NAMALWA (cell line): ENCODE data around the gene LIMS2.

Experiments
- DNase-seq: peaks from one replicate; pipeline ENCODE4 v3.0.0-alpha.2; 2015; ENCODE audit warnings: low spot score

LIMS2 gene

DNA sequence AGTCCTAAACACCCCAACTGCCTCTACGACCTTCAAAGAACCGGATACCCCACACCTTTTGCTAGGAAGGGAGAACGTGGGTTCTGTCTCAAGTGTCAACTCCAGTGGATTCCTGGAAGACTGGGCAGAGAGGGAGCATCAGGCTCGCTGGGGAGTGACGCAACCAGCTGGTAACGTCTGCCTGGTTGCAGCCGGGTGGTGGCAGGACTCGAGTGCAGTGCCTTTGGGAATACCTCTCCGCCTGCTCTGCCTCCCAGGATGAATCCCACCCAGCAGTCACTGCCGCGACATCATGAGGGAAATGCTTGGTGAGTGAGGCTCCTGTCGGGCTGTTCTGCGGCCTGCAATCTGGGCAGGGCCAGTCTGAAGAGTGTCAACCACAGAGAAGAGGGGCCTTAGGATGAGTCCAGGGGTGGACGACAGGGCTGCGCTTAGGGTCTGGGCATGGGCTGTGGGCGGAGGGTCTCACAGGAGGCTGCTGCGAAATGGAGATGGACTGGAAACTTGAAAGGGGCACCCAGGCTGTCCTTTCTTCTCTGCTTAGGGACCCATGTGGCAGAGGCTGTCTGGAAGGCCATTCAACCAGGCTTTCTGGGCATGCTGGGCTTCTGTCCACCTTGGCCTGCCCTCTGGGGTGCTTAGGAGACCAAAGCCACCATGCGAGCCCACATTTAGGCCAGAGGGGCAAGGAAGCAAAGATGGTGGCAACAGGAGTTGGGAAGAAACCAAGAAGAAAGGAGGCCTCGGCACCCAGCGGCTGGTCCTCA, 16.5 kb downstream of the LIMS2 start:
- DNase-seq = no peak

DNA sequence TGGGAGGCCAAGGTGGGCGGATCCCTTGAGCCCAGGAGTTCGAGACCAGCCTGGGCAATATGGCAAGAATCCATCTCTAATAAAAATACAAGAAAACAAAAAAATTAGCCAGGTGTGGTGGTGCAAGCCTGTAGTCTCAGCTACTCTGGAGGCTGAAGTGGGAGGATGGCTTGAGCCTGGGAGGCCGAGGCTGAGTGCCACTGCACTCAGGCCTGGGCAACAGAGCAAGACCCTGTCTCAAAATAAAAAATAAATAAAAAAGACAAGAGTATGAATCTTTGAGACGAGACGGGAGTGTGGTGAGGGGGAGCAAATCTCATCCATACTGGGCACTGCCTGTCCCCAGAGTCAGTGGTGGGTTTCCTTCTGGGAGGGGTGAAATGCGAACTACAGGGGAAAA, 17.2 kb downstream of the LIMS2 start:
- no peak for DNase-seq

DNA sequence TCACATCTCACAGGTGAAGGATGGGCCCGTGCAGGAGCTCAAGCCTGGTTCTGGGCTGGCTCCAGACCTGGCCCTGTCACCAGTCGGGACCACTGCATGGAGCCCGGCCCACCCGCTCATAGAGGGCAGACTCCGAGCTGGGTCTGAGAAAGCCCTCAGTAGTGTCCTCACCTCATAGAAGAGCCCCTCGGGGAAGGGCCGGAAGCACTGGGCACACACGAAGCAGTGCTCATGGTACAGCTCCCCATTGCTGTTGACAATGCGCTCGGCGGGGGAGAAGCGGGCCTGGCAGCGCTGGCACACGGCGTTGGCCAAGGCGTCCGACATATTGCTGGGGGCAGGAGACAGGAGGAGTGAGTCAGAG, 18.1 kb downstream of the LIMS2 start:
- DNase-seq = no peak

DNA sequence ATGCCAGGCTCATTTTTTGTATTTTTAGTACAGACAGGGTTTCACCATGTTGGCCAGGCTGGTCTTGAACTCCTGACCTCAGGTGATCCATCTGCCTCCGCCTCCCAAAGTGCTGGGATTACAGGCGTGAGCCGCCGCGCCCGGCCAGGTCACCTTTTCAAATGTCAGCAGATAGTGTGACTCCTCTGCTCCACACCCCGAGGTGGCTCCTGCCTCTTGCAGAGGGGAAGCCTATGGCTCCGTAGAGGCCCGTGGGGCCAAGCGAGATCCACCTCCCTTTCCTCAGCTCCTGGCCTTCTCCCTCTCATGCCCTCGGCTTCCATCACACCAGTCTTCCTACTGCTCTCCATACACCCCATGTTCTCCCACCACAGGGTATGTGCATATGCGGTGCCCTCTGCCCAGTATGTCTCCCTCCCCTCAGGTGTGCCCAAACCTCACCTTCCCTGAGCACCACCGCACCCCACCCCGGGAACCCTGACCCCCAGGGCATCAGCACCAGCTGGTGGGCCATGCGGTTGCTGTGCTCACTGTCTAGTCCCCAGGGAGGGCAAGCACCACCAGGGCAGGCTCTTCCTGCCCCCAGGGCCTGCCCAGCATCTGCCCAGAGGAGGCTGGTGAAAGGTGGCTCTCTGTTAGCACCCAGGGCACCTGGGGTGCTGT, 18.6 kb downstream of the LIMS2 start:
- DNase-seq = no peak

DNA sequence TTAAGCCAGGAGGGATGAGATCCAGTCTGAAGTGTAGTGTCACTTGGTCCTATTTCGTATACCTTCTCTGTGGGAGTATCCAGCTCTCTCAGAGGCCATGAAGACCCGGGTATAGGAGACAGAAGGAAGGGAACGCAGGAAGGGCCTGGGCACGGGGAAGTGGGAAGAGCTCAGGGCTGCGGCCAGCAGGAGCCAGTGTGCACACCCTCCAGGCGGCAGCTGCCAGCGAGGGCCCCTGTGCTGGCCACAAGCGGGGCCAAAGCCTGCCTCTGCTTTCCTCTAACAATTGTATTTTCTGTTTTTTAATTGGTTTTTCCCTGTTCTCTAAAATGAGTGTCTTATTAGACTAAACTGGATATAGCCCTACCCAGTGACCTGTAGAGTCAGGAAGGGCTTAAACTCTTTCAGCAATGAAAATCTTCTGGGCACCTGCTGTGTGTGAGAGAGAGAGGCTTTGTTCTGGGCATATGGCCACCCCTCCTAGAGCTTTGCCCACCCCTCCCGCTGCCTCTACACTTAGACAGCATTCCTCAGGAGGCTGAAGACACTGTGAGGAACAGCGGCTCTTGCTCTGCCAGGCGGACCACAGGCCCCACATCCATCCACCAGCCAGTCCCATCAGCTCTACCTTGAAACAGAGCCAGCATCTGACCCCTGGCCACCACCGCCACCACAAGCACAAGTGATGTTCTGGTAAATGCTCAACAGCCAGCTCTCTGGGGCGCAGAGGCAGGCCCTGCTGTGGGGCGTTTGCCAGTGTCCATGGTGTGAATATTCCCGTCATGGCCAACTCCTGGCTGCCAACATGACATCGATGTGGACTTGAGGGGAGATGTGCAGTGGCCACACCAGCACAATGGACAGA, 19.9 kb downstream of the LIMS2 start:
- DNase-seq = no peak

DNA sequence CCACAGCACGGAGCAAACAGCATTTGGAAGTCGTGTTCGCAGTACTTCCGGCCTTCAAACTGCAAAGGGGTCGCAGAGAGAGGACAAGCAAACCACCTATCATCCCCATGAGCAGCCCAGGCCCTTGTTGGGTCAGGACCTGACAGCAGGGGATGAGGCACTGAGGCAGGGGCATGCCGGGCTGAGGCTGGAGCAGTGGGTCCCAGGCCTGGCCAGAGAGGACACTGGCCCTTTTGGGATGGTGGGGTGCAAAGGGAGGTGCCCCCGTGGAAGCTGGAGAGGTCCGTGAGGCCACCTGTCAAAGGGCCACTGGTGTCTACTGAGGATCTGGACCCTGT, 20.5 kb downstream of the LIMS2 start:
- no peak for DNase-seq

DNA sequence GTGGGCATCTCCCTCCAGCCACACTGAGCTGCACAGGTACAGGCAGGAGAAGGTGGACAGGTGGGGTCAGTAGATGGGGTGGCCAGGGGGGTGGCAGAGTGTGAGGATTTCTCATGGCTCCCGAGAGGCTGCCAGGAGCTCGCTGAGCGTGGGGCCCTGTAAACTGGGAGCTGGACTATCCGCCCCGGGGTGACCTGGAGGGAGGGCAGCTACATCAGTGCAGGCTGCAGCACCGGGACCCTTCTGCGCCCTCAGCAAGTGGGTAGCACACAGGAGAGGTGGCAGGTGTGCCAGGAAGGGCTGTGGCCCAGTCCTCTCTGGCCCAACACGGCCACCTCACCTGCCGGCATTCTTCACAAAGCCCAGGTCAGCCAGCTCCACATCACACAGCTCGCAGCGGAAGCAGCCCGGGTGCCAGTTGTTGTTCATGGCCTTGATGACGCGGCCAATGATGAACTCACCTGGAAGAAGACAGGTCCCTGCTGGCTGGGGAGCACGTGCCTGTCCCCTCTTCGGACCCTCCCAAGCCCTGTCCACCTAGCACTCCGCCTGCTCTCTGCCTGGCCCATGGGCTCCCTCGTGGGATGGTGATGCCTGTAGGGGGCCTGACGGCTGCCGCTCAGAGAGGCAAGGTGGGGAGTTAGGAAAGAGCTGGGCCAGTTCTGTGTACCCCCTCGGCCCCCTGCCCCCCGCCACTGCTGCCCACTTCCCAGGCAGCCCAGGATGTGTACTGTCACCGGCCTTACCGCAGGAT, 21.1 kb downstream of the LIMS2 start:
- no peak for DNase-seq

DNA sequence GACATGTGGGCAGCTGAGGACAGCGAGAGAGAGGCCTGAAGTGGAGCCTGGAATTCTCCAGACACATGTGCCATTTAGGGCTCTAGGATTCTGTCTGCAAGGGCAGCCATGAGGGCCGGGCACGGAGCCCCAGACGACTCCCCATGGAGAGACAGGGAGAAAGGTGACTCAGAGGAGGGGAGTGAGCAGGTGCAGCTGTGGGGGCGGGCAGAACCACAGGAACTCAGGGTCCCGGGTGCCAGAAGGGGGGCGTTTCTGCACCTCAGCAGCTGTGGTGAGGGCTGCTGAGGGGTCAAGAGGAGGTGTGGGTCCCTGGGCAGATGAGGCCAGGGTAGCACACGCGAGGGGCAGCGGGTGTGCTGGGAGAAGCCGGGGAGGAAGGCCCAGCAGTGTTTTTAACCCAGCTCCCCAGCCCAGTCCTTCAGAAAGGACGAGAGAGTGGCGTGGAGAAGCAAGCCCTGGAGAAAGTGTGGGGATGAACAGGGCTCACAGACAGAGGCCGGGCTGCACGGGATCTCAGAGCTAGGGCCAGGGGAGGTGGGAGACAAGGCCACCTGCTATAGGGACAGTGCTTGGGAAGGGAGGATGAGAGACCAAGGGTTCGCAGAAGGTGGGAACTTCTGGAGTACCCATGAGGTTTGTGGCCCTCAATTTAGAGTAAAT, 21.8 kb downstream of the LIMS2 start:
- no peak for DNase-seq

DNA sequence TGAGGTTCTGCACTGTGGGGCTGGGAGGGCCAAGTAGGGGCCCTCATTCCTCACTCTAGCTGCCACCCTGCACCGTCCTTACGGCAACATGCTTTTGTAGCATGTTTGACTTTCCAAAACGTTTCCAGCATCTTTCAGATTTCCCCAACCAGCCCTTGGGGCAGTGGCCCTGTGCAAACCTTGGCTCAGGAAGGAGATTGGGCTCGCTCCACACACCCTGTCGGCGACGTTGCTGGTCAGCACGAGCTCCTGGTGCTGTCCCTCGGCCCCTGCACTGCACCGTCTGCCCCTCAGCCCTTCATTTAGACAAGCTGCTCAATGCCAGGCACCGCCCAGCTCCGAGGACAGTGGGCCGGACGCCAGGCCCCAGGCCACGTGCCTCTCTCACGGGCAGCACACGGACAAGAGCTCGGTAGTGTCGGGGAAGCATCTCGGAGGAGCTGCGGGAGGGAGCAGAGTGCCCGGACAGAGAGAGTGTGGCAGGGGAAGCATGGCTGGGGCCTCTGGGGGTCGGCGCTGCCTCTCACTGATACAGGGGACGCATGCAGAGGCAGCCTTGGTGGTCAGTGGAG, 22.5 kb downstream of the LIMS2 start:
- no peak for DNase-seq

DNA sequence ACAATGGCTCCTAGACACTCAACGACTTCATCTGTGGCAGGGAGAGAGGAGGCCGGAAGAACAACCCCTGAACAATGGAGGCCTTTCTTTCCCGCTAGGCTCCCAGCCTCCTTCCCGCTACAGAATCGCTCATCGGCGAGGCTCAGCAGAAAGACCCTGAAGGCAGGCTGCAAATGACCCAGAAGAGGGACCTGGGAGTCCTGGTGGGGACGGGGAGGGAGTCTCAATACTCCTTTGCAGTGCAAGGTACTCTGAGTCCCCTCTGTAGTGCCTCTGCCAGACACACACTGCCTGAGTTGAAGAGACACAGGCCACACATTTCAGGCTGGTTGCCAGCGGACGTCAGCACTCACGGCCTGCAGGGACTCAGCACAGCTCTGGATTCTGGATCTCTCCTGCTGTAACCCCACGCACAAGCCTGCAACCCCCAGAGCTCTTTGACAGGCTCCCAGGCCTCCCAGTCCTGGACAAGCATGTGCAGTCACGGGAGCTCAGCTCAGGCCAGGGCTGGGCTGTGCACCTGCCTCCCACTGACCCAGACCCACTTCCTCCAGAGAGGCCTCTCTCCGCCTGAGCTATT, 23.3 kb downstream of the LIMS2 start:
- peak; percentile 53 for DNase-seq

DNA sequence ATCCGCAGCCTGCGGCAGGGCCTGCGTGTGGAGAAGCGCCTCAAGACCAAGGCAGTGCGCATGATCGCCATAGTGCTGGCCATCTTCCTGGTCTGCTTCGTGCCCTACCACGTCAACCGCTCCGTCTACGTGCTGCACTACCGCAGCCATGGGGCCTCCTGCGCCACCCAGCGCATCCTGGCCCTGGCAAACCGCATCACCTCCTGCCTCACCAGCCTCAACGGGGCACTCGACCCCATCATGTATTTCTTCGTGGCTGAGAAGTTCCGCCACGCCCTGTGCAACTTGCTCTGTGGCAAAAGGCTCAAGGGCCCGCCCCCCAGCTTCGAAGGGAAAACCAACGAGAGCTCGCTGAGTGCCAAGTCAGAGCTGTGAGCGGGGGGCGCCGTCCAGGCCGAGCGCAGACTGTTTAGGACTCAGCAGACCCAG, 23.9 kb downstream of the LIMS2 start:
- no peak for DNase-seq

DNA sequence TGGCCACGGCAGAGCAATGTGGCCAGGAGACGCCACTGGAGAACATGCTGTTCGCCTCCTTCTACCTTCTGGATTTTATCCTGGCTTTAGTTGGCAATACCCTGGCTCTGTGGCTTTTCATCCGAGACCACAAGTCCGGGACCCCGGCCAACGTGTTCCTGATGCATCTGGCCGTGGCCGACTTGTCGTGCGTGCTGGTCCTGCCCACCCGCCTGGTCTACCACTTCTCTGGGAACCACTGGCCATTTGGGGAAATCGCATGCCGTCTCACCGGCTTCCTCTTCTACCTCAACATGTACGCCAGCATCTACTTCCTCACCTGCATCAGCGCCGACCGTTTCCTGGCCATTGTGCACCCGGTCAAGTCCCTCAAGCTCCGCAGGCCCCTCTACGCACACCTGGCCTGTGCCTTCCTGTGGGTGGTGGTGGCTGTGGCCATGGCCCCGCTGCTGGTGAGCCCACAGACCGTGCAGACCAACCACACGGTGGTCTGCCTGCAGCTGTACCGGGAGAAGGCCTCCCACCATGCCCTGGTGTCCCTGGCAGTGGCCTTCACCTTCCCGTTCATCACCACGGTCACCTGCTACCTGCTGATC, 24.4 kb downstream of the LIMS2 start:
- DNase-seq = no peak

DNA sequence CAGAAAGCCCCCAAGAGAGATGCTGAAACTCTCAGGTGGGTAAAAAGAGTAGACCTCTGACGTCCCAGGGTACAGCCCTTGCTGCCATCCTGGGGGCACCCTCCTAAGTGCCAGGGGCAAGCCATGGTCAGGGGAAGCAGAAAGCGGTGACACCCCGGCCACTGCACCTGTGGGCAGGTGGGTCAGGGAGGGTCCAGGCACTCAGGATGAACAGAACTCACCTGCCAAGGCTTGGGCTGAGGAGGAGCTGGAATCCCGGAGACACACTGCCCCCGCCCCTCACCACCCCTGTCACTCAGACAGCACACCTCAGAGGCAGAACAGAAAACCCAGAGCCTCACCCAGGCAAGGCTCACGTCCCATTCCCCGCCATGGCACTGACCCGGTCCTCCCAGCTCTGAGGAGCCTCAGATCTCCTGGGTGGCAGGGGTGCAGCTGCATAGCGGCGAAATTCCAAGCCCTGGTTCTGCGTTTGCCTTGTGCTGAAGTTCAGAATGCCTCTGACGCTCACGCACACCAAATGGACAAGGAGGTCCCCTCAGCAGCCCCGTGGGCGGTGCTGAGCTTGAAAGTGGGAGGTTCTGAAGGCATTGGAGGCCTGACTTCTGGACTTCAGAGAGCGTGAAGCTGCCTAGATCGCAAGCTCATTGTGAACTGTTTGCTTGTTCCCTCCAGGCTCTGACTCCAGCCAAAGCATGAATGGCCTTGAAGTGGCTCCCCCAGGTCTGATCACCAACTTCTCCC, 25.1 kb downstream of the LIMS2 start:
- DNase-seq = no peak

DNA sequence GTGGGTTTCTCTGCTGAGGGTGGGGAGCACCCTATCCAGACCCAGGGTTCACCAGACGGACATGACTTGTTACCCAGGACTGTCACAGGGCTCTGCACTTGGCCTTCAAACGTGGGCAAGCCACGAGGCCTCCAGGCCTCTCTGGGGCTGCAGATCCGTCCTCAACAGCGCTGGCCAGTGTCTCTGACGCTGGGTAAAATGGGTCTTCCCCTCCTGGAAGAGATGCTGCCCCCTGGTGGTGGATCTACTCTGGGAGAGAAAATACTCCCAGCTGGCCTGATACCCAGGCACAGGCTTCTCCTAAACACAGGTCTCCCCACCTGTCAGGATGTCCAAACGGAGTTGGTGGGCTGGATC, 25.7 kb downstream of the LIMS2 start:
- peak; percentile 88 for DNase-seq

DNA sequence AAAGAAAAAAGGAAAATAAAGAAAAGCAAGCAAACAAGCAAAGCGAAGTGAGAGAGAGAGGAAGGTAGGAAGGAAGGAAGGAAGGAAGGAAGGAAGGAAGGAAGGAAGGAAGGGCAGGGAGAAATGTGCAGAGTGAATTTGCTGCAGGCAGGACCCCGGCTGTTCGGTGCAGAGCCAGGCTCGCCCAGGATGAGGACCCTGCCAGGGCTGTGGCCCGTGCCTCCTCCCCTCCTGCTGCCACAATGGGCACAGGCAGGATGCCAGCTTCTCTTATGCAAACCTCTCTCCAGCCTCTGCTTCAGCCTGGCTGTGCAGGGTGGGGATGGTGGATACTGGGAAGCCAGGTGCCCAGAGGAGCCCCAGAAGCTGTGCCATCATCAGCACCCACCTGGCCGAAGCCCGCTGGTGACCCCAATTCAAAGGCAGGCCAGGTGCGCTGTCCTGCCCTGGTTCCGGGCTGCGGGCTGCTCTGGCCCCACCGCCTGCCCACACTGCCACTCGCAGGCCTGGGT, 26.2 kb downstream of the LIMS2 start:
- DNase-seq = no peak

DNA sequence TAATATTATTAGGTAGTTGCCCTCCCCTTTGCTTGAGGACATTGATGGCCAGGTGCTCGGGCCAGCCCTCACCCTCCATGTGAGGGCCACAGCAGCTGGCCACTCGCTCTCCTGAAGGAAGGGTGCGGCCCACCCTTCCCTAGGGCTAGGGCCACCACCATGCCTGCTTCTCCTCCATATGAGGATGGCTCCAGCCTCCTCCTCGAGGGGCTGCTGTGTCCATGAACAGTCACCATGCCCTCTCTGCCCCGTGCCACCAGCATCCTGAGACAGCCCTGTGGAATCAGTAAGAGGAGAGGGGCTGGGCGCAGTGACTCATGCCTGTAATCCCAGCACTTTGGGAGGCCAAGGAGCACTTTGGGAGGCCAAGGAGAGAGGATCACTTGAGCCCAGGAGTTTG, 27.0 kb downstream of the LIMS2 start:
- DNase-seq = no peak

DNA sequence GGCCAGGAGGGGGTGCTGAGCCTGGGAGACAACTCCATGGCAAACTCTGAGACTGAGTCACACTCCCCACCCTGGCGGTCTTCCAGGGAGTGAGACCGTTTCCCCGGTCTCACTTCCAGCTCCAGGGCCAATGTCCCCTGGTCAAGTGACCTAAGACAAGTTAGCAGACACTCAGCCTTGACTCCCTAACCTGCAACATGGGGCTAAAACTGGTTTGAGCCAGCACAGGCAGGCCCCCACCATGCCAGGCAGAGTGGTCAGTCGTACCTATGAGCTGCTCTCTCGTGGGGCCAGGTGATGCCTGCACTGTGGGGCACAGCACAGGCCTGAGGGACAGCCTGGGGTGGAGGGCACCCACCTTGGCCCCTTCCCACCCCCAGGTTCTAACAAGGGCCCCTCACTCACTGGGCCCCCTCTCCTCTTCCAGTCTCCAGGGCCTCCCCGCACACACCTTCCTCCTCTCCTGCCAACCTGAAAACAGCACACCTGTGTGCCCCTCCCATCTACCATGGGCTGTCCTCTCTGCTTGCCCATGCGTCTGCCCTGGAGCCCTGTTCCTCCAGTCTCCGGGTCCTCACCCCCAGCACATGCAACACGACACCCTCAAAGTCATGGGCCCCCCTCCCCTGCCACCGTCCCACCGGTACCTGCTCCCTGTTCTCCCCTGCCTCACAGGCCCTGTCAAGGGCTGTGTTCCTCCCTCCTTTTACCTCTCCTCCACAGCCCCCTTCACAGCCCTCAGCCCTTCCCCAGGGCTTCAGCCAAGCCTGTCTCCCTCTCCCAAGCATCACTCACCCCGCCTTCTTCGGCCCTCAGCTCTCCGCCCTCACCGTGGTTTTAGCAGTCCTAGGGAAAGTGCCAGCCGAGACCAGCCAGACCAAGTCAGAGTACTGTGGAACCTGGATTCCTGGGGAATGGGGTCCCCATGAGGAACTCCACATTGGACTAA, 27.8 kb downstream of the LIMS2 start:
- DNase-seq = no peak

DNA sequence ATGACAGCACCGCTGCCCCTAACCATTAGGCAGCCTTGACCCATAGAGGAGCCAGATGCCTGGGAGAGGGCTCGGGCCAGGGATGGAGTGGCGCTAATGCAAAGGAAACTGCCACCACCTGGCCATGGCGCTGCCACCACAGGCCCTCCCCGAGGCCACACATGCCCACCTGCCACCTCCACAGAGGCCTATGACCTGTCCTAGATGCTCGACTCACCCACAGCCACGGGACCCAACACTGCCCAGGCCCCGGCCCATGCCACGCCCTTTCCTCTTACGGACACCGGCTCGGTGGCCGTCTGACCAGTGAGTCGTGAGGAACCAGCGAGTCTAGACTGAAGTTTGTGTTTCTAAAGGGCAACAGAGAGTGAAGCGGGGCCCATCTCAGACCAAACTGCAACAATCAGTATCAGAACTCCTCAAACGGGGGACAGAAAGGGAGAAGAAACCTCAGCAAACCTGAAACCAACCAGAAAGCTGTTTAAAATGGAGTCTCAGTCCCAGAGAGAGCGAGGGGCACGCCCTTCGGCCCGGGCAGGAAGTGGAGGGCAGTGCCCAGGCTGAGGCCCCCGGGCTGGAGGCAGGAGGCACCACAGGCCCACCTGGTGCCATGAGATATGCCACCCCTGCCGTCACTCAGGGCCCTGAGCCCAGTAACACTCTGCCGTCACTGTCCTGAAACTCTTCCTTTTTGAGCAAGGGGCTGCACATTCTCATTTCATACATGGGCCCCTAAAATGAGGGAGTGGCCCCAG, 28.7 kb downstream of the LIMS2 start:
- DNase-seq = no peak
